GM19240 (cell line): ENCODE results near the gene ZHX3.

Source experiments
- DNase-seq: peaks from one replicate; pipeline ENCODE4 v3.0.0; 2011; ENCODE audit warnings: low spot score; ENCODE audit not compliant: insufficient read length

Gene ZHX3

DNA sequence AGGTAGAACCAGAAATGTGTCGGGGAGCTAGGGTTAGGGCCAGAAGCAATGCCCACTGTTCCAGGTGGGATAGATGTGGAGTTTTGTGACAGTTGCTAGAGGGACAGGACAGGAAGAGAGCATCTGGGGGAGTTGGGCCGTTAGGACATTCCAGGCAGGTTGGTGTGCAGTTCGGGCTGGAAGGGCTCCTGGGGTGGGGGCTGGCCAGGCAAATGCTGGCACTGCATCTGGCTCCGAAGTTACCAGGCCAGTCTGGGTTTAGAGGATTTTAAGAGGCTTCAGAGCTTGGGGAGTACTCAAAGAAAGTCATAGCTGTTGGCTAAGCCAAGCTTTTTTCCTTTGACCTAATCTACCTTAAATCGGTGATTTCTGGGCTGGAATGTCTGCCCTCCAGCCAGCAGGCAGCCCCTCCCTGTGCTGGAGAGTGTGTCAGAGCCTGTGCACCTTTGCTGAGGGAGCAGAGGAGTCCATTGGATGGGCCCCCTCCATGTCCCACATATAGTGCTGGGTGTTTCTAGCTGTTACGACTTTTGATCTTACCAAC lies 159.4 kb downstream of the ZHX3 start:
- DNase-seq: no peak

DNA sequence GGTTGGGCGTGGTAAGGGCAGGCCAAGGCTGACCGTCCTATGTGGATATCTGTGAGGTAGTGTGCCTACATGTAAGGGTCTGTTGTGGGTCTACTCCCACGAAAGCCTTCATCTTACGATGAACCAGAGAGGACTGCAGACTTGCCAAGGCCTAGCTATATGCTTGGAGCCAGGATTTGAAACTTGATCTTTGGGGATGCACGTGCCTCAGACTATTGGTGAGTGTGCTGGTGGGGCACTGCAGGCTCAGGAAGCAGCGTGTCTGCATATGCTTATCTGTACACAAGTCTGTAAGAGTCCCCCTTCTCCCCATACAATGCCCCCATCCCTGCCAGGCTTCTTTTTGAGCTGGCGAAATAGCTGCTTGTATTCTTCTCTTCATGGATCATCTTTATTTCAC lies 162.3 kb downstream of the ZHX3 start:
- no peak for DNase-seq

DNA sequence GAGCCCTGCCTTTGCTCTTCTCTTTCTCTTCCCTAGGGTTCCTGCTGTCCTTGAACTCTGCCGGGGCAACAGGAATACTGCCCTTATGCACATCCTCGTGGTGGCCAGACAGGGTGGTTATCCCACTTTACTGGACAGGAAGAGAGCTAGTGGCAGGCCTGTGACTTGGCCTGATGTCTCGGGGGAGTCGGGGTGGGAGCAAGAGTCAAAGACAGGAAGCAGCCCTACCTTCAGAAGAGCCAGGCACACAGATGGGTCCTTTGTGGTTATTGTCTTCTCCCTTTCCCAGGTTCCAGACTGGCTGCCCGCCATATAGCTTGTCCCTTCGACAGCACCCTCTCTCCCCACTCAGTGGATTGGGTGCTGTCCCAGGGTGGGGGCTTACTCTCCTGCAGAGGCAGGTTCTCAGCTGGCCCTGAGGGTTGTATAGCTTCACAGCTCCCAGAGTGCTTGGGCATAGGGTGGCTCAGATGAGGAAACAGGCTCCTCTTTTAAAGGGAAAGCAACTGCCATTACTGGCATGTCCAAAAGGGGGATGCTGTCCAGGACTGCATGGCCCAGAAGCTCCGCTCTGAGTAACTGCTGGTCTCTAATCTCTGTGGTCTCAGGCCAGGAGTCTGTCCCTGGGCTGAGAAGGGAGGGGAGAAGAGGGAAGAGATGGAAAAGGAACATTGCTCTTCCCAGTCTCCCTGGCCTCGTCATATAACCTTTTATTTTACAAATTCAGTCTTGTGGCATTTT lies 162.9 kb downstream of the ZHX3 start:
- no peak for DNase-seq

DNA sequence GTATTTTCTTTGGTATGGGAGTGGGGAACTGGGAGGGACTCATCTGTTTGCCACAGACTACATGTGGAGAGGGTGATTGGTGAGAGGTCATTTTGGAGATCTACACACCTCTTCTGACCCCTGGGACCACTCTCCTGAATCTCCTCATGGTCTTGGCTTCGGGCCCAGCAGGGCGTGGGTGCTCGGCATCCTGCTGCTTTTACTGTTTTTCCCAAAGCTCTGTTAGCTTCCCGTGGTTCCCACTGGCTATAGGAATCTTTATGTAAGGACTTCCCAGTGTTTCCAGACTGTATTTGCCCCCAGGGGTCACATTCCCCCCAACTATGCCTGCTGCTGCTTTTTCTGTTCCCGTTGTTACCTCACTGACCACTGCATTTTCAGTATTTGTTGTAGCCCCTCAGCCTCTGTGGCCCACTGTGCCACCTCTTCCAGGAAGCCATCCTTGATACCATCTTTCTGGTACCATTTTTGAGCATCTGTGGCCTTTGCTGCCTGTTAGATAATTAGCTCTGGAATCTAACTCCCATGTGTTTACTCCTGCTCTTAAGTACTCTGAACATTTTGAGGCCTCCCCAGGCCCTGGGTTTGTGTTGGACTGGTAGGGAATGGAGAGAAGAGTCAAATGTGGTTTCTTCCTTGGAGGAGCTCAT lies 165.3 kb downstream of the ZHX3 start:
- DNase-seq: no peak

DNA sequence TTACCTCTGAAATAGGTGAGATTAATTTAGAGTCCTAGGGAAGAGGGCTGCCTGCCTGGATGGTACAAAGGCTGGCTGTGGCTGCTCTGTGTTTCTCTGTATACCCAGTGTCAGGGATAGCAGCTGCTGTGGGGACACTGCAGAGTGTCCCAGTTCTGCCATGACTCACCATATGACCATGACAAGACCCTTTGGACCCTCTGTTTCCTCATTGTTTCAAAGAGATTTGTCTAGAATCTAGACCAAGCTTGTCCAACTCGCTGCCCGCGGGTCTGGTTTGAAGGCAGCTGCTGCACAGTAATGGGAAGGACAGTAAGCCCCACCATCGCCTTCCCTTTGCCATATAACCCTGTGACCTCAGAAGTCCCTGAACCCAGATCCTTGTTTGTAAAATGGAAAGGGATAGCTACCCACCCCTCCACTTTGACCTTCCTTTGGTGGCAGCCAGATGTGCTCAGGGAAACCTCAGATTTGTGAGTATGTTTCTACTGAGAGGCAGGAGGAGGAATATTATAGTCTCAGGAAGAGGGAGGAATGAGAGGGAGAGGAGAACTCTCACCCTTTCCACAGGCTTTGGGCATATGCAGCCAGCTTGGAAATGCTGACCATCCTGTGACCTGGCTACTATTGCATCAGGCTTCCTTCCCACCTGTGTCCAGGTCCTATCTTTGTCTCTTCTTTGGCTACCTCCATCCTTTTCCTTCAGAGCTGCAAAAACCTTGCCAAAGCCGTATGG lies 166.2 kb downstream of the ZHX3 start:
- DNase-seq: no peak

DNA sequence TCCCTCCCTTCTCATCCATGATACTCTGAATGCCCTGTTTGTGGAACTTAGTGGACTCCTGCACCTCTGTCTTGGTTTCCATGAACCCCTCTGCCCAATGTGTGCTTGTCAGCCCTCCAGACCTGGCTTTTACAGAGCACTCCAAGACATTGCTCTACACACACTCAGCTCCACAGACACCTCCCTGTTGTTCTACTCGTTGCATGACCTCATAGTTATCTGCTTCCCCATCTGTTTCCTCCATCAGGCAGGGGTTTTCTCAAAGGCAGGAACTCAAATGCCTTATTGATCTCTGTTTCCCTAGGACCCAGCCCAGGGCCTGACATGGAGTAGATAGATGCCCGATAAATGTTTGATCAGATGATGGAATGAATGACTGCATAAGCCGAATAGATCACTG lies 166.9 kb downstream of the ZHX3 start:
- DNase-seq: no peak

DNA sequence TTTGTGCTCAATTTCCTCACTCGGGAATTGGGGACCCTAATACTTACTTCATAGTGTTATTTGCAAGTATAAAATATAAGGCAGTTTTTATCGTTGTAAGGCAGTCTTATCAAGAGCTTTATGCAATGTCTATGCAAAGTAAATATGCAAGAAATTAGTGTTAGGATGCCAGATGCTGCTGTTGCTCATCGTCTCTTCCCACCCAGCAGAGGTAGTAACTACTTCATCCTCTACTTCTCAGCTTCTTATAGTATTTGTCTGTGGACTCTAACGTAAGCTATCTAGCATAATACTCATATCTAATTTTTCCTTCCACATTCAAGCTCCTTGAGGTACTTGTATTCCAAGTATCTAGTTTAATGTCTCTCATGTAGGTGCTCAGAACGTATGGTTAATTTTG lies 168.6 kb downstream of the ZHX3 start:
- DNase-seq: no peak

DNA sequence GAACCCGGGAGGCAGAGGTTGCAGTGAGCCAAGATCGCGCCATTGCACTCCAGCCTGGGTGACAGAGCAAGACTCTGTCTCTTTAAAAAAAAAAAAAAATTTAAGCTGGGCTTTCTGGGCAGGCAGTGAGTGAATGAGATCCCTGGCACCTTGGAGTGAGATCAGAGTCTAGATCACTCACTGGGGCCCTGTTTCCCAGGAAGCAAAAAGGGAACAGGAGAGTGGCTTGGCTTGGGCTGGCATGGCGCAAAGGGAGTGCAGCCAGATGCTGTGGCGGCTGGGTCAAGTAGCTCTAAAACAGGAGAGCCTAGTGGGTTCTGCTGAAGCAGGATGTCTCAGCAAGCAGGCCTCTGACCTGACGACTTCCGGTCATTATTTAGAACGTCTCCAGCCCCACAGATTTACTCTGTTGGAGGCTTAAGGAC lies 169.8 kb downstream of the ZHX3 start:
- no peak for DNase-seq

DNA sequence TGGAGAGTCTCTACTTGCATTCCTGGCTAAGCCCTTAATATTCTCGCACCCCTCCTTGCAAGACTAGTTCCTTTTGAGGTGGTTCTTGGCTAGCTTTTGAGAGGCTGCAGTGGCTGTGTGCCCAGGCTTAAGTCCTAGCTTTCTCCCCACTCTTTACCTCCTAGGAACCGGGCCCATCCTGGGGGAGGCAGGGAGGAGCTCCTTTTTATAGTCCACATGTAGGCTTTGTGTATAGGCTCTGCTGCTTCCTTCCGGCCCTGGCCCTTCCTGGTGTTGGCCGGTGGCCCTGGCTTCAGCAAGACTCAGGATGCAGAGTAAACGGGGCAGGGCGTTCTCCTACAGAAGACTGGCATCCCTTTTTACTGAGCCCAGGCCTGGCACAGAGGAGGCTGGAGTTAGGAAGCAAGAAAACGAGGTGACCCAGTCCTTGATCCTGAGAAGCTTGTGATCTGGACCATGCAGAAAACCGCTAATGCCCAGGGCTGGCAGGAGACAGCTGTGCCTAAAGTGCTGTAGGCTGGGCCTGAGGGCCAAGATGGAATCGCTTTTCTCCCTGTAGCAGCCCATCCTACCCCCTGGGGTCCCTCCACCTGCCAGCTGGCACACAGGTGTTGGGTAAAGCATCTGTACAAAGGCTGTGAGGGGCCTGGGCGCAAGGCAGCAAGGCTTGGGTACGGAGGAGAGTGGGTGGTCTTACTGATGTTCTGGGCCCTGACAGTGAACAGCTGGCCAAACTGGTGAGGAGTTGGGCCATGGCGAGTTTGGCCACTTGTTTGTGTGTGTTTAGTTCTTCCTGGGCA lies 171.5 kb downstream of the ZHX3 start:
- no peak for DNase-seq

DNA sequence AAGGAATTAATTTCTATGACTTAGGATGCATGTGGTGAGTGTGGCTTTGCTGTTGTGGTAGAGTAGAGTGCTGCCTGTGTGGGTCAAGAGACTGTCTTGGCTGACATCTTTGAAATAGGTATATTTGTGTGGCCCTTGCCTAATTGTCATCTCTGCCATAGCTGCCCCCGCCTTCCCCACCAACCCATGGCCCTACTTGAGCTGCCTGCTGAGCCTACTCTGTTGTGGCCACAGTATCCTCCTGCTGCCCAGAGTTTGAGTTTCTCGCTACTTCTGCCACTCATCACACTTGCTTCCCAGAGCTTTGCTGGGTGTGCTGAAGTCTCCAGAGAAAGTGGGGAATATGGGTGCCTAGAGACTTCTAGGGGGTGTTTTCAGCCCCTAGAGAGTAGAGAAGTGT lies 172.2 kb downstream of the ZHX3 start:
- DNase-seq: no peak

DNA sequence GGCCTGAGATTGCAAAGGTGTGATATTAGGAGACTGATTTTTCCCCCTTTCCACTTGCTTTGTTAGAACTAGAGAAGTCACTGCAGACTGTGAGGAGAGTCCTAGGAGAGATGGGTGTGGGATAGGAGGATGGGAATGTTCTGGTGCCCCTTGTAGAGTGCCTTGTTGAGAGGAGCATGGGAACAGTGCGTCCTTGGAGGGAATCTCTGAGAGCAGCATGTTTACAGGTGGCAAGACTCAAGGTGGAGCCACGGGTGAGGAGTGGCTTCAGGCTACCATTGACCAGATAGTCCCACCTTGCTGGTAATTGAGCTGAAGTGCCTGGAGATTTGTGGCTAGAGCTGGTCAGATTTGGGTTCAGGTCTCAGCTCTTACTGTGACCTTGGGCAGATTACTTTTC lies 174.2 kb downstream of the ZHX3 start:
- no peak for DNase-seq

DNA sequence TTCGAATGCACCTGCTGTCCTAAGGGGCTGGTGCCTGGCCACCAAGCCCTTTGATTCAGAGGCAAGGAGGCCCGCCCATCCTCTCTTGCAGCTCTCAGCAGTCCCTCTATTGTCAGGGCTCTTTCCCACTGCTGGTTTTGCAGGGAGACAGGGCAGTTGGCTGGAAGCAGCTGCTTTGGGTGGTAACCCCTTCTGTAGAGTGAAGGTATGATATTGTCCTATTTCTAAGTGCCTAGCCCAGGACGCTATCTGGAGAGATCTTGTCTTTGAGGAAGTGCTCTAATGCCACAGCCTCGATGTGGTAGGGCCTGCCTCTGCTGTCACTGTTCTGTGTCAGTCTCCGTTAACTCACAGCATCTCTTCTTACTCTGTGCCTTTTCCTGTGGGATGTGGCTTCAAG lies 174.6 kb downstream of the ZHX3 start:
- no peak for DNase-seq

DNA sequence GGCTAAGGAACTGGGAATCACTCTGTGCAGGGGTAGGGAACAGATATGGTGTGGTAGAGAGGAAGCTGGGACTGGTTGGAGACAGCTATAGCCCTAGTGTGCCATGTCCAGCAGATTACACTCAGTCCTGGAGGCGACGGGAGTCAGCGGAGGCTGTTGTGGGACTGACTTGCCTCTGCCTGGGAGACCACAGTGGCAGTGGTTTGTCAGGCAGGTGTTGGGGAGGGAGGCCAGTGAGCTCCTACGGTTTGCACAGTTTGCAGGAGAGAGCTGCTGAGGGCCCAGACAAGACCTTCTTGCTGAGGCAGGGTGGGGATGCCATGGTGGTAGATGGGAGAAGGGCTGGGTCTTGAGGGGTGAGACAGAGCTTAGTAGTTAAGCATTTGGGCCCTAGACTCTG lies 175.3 kb downstream of the ZHX3 start:
- DNase-seq: no peak

DNA sequence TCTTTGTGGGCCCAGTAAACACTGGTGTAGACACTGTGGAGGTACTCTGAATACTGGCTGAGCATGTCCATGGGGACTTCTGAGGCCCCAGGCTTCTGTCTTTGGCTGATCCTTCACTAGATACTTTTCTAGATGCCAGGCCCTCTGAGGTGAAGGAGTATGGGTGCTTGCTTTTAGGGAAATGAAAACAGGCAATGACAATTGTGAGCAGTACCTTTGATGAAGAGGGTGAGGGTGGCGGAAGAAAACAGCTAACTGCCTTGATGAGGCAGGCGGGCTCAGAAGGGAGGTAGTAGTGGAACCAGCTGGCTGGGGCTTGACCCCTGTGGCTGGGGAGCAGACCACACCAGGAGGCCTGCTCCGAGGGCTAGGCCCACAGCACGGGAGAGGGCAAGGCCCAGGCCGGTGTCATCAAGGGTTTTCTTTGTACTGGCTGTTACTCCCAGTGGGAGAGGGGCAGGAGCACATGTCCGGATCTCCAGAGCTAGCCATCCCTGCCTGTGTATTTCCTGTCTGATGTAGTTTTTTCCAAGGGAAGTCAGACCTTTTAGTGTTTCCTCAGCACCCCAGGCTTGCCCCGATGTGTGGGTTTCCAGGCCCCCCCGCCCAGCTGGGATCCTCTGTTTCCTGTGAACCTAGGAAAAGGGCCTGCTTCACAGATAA lies 176.2 kb downstream of the ZHX3 start:
- DNase-seq: no peak

DNA sequence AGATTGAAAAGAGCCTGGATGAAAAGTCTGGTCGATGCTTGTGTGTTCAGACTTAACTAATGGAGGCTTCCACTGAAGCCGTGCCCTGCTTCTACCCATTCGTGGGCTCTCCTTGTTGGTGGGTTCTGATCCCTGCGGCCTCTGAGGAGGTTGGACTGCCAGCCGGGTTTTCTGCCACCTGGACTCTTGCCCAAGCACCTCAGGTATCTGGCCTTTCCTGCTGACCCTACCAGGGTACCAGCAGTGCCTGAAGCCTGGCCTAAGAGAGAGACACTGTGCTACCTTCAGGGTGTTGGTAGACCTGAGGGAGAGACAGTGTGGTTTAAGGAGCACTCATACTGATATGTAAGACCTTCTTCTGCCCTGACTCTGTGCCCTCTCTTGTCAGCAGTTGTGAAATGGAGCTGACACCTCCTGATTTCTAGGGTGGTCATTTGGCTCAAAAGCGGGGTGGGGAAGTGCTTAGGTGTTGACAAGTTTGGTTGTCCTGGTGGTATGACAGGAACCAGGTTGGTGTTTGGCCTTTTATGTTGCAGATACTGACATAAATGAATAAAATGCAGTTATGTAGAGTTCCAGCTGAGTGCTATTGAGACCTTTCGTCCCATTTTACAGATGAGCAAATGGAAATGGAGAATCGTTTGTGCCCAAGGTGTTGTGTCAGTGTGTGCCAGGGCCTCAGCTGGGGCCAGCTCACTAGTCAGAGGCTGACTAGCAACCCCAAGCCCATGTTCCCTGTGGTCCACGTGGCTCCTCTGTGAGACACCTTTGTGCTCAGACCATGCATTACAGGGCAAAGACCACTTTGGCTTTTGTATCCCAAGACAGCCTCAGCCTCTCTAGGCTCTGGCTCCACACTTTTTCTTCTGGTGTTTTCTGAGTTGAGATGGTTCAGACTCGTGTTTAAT lies 177.1 kb downstream of the ZHX3 start:
- DNase-seq: no peak

DNA sequence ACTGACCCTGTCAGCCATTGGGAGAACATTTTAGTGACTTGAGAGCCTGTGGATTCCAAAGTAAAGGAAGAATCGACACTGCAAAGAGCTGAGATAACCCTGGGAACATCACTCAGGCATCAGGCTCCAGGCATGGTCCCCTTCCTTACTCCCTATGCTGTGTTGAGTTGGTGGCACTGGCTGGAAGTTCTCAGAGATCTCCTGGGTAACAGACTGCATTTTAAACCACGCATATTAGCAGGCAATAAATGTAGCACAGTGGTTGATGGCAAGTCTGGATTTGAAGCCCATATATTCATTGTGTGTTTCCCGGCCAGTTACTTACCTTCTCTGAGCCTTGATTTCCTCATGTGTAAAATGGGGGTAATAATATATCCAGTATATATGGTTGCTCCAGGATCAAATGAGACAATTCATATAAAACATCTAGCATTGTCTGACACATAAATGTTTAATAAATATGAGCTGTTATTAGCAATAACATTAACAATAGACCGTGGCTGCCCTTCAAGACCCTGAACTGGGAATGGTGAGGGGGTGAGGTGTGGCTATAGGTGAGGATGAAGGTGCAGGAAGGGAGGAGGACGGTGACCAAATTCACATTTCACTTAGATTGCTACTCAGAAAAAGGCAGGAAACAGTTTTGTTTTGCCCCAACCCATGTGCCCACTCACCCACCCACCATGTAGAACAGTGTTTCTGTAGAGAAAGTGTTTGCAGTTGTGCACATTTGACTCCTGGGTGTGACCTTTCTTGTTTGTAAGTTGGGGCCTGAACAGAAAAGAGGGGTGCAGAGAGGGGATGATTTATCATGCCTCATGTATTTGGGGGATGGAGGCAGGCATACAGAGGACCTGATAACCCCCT lies 178.1 kb downstream of the ZHX3 start:
- DNase-seq: no peak

DNA sequence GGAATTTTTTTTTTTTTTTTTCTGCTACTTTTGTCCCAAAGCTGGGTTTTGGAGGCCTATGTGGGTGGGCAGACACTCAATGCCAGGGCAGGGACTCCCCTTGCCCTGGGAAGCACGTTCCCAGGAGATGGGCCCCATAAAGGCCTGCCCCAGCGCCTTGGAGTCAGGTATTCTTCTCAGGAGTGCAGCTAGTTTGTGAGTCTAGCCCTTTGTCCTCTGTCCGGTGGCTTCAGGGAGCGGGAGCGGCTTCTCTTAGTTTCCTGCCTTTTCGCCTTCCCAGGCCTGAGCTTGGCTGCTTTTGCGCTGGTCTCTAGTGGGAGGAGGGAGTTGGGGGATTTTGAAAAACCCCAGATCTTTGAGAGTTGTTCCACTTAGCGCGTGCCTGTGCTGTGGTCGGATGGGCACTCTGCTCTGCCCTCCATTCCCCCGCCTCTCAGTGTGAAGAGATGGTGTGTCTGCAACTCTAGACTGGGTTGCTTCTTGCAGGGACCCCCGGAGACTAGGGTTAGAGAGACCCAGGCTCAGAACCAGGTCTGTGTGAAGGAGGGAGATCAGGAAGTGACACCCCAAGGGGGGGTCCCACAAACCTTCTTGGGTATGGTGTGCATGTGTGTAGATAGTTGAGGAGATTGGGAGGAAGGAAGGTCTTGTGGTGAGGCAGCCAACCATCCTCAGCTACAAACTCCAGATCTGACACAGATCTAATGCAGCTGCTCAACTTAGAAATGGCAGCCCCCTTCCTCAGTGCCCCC lies 178.9 kb downstream of the ZHX3 start:
- no peak for DNase-seq
